HEK293 (cell line): ENCODE measurements around the gene ERGIC1.

ENCODE experiments used
- CTCF ChIA-PET: fragments of 350-600 bp; formaldehyde crosslinking; extraction: SDS; loops from one replicate; lab custom pipeline; 2021; ENCODE audit warnings: antibody characterized with exemption; lab: Yijun Ruan, JAX
- POLR2A ChIA-PET: fragments of 300-600 bp; formaldehyde crosslinking; extraction: SDS; loops from one replicate; lab custom pipeline; 2020; ENCODE audit warnings: antibody characterized with exemption, inconsistent platforms; lab: Yijun Ruan, JAX
- H3K27ac ChIP-seq: fragments of 200-500 bp; sonication (Bioruptor generic); 2 replicates; pipeline ENCODE4 v1.5.1; 2014; ENCODE audit warnings: low read depth, low read length, control low read depth, inconsistent platforms; ENCODE audit errors: extremely low read depth
- H3K36me3 ChIP-seq, 2 experiments: fragments of 200-500 bp in 1 of 2; sonication (Bioruptor generic) in 1 of 2; 1 replicate in 1 of 2; 2 replicates in 1 of 2; pipeline ENCODE4 v1.5.1; 2014 to 2017; ENCODE audit warnings: inconsistent platforms in 2 of 2, low read length in 2 of 2; ENCODE audit not compliant: control insufficient read depth in 2 of 2, insufficient read depth in 1 of 2
- H3K4me1 ChIP-seq: fragments of 200-500 bp; sonication (Bioruptor generic); 2 replicates; pipeline ENCODE4 v1.5.1; 2014; ENCODE audit warnings: mild to moderate bottlenecking, low read length, inconsistent platforms; ENCODE audit not compliant: control insufficient read depth, insufficient read depth
- H3K4me3 ChIP-seq: 2 replicates; pipeline ENCODE4 v1.5.1; 2011; ENCODE audit warnings: low read depth, mild to moderate bottlenecking, control low read depth, low read length, moderate library complexity
- H3K9me3 ChIP-seq: fragments of 200-500 bp; sonication (Bioruptor generic); 2 replicates; pipeline ENCODE4 v1.5.1; 2014; ENCODE audit warnings: low read depth, low read length, inconsistent platforms; ENCODE audit not compliant: control insufficient read depth, insufficient read depth
- GLIS2 ChIP-seq: fragments of 450-650 bp; formaldehyde crosslinking; IDR thresholded peaks from 2 replicates; pipeline ENCODE4 v1.5.1; 2016; ENCODE audit warnings: missing biosample characterization, missing genetic modification characterization
- KLF1 ChIP-seq: fragments of 450-650 bp; formaldehyde crosslinking; IDR thresholded peaks from 2 replicates; pipeline ENCODE4 v1.5.1; 2016; ENCODE audit warnings: missing biosample characterization, missing genetic modification characterization
- KLF10 ChIP-seq: fragments of 450-650 bp; IDR thresholded peaks from 2 replicates; pipeline ENCODE4 v1.5.1; 2018; ENCODE audit warnings: missing biosample characterization, mild to moderate bottlenecking, missing genetic modification characterization
- KLF16 ChIP-seq: fragments of 450-650 bp; formaldehyde crosslinking; IDR thresholded peaks from 2 replicates; pipeline ENCODE4 v1.5.1; 2017; ENCODE audit warnings: missing biosample characterization, missing genetic modification characterization
- MEIS1 ChIP-seq: sonication (generic); formaldehyde crosslinking; IDR thresholded peaks from 2 replicates; pipeline ENCODE4 v1.8.1; 2022; ENCODE audit warnings: missing genetic modification reagents, mild to moderate bottlenecking, borderline replicate concordance
- MZF1 ChIP-seq: fragments of 450-650 bp; formaldehyde crosslinking; IDR thresholded peaks from 2 replicates; pipeline ENCODE4 v1.5.1; 2017; ENCODE audit warnings: missing biosample characterization, missing genetic modification characterization, borderline replicate concordance
- SP3 ChIP-seq: fragments of 450-650 bp; formaldehyde crosslinking; IDR thresholded peaks from 2 replicates; pipeline ENCODE4 v1.5.1; 2016; ENCODE audit warnings: missing biosample characterization, missing genetic modification characterization
- TRIM28 ChIP-seq: IDR thresholded peaks from 2 replicates; pipeline ENCODE4 v1.6.1; 2011; ENCODE audit warnings: low read length, control low read depth, borderline replicate concordance
- TSHZ1 ChIP-seq: fragments of 450-650 bp; formaldehyde crosslinking; IDR thresholded peaks from 2 replicates; pipeline ENCODE4 v1.5.1; 2016; ENCODE audit warnings: missing biosample characterization, missing genetic modification characterization, borderline replicate concordance
- ZBTB10 ChIP-seq: fragments of 450-650 bp; formaldehyde crosslinking; IDR thresholded peaks from 2 replicates; pipeline ENCODE4 v1.5.1; 2016; ENCODE audit warnings: missing biosample characterization, missing genetic modification characterization
- ZBTB17 ChIP-seq: fragments of 450-650 bp; formaldehyde crosslinking; IDR thresholded peaks from 2 replicates; pipeline ENCODE4 v1.5.1; 2016; ENCODE audit warnings: missing biosample characterization, missing genetic modification characterization
- ZBTB26 ChIP-seq: fragments of 450-650 bp; formaldehyde crosslinking; optimal IDR thresholded peaks from 2 replicates; pipeline ENCODE3; 2016; ENCODE audit warnings: missing biosample characterization, mild to moderate bottlenecking, missing genetic modification characterization
- ZNF335 ChIP-seq: fragments of 450-650 bp; formaldehyde crosslinking; conservative IDR thresholded peaks from 2 replicates; pipeline ENCODE4 v1.5.1; 2016; ENCODE audit warnings: missing biosample characterization, missing genetic modification characterization
- ZNF341 ChIP-seq: fragments of 450-650 bp; formaldehyde crosslinking; IDR thresholded peaks from 2 replicates; pipeline ENCODE4; 2016; ENCODE audit warnings: low read depth, missing biosample characterization, missing genetic modification characterization
- ZNF391 ChIP-seq: fragments of 450-650 bp; formaldehyde crosslinking; IDR thresholded peaks from 2 replicates; pipeline ENCODE4 v1.5.1; 2016; ENCODE audit warnings: low read depth, missing biosample characterization, missing genetic modification characterization, borderline replicate concordance
- ZNF449 ChIP-seq: fragments of 450-650 bp; formaldehyde crosslinking; IDR thresholded peaks from 2 replicates; pipeline ENCODE4 v1.5.1; 2017; ENCODE audit warnings: missing biosample characterization, mild to moderate bottlenecking, missing genetic modification characterization, moderate library complexity
- ZNF501 ChIP-seq: fragments of 450-650 bp; formaldehyde crosslinking; IDR thresholded peaks from 2 replicates; pipeline ENCODE4 v1.5.1; 2016; ENCODE audit warnings: missing biosample characterization, missing genetic modification characterization
- ZNF514 ChIP-seq: fragments of 450-650 bp; formaldehyde crosslinking; IDR thresholded peaks from 2 replicates; pipeline ENCODE4 v1.5.1; 2016; ENCODE audit warnings: missing biosample characterization, missing genetic modification characterization
- ZNF561 ChIP-seq: fragments of 450-650 bp; IDR thresholded peaks from 2 replicates; pipeline ENCODE4 v1.5.1; 2018; ENCODE audit warnings: missing biosample characterization, missing genetic modification characterization, borderline replicate concordance
- ZNF585B ChIP-seq: fragments of 450-650 bp; formaldehyde crosslinking; IDR thresholded peaks from 2 replicates; pipeline ENCODE4 v1.5.1; 2016; ENCODE audit warnings: missing biosample characterization, missing genetic modification characterization
- ZNF610 ChIP-seq: fragments of 450-650 bp; formaldehyde crosslinking; IDR thresholded peaks from 2 replicates; pipeline ENCODE4 v1.5.1; 2016; ENCODE audit warnings: missing biosample characterization, missing genetic modification characterization, borderline replicate concordance
- ZNF670 ChIP-seq: fragments of 450-650 bp; formaldehyde crosslinking; IDR thresholded peaks from 2 replicates; pipeline ENCODE4 v1.5.1; 2016; ENCODE audit warnings: missing biosample characterization, missing genetic modification characterization, low read depth
- TF ChIP-seq, protein P1 (sequence below): fragments of 450-650 bp; formaldehyde crosslinking; IDR thresholded peaks from 2 replicates; pipeline ENCODE4 v1.5.1; 2017; ENCODE audit warnings: missing biosample characterization, missing genetic modification characterization
- TF ChIP-seq, protein P2 (sequence below): fragments of 450-650 bp; formaldehyde crosslinking; IDR thresholded peaks from 2 replicates; pipeline ENCODE4 v1.5.1; 2016; ENCODE audit warnings: missing biosample characterization, missing genetic modification characterization

ERGIC1 gene

GRCh38 chr5:172983542-172984243 lies 149.6 kb downstream of the ERGIC1 start, which contains the start of gene ATP6V0E1:
Gene ATP6V0E1, plus strand, starts transcription at chr5:172983771. Its CDS starts 90 bp downstream, at chr5:172983861.
- ChIA-PET POLR2A (interaction anchor here (0.6 to 1.8 kb wide), 10 partner anchors 24 to 874 kb away, joined by 3 to 16 read pairs (median 5); partner anchors contain the start of genes BNIP1, NKX2-5, RPL26L1 and STC2), CTCF (interaction anchor here (0.5 to 1.9 kb wide), 17 partner anchors 11 to 301 kb away, joined by 3 to 9 read pairs (median 3); partner anchors contain the start of gene BNIP1)
- peak within 1 kb of the TSS; percentile 87 for H3K4me3 ChIP-seq
- peaks cover 9 to 30% of the 10 kb centered on the region in 2 experiments; a peak in 2 of 3 replicates for H3K36me3 ChIP-seq
- H3K9me3 ChIP-seq: no peaks in the 10 kb centered on the region
- H3K4me1 ChIP-seq: no peaks in the 10 kb centered on the region; the same call in 1 of the 2 replicates
- H3K27ac ChIP-seq: peak within 1 kb of the TSS; percentile 67
- TF ChIP-seq ZBTB10 (tag by site-specific recombination) (peak; percentile 74), ZBTB26 (tag by site-specific recombination) (peak; percentile 48), ZNF561 (tag by site-specific recombination) (peak; percentile 14; the same call in 1 of the 2 replicates), ZNF610 (tag by site-specific recombination) (no peak), KLF16 (no peak), ZNF670 (tag by site-specific recombination) (no peak), ZNF449 (tag by site-specific recombination) (no peak), TSHZ1 (no peak; the same call in 1 of the 2 replicates), ZNF514 (tag by site-specific recombination) (no peak), ZNF585B (tag by site-specific recombination) (no peak; the same call in 1 of the 2 replicates), ZNF501 (peak; percentile 41; the same call in 1 of the 2 replicates), MEIS1 (CRISPR knock-in tag) (no peak), ZBTB17 (peak; percentile 96), ZNF391 (tag by site-specific recombination) (peak; percentile 55; the same call in 1 of the 2 replicates), MZF1 (tag by site-specific recombination) (0 out of 2 replicates have a peak, but pooled peaks have one; percentile 59), SP3 (tag by site-specific recombination) (peak; percentile 83), TRIM28 (no peak), GLIS2 (tag by site-specific recombination) (peak; percentile 100), KLF1 (tag by site-specific recombination) (peak; percentile 64), ZNF341 (tag by site-specific recombination) (no peak), ZNF335 (tag by site-specific recombination) (peak; percentile 90), KLF10 (tag by site-specific recombination) (peak; percentile 73)
- TF ChIP-seq, protein P1, sequence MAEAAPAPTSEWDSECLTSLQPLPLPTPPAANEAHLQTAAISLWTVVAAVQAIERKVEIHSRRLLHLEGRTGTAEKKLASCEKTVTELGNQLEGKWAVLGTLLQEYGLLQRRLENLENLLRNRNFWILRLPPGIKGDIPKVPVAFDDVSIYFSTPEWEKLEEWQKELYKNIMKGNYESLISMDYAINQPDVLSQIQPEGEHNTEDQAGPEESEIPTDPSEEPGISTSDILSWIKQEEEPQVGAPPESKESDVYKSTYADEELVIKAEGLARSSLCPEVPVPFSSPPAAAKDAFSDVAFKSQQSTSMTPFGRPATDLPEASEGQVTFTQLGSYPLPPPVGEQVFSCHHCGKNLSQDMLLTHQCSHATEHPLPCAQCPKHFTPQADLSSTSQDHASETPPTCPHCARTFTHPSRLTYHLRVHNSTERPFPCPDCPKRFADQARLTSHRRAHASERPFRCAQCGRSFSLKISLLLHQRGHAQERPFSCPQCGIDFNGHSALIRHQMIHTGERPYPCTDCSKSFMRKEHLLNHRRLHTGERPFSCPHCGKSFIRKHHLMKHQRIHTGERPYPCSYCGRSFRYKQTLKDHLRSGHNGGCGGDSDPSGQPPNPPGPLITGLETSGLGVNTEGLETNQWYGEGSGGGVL (tag by site-specific recombination): no peak
- TF ChIP-seq, protein P2, sequence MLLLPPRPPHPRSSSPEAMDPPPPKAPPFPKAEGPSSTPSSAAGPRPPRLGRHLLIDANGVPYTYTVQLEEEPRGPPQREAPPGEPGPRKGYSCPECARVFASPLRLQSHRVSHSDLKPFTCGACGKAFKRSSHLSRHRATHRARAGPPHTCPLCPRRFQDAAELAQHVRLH: peak; percentile 14; the same call in 1 of the 2 replicates
